GM12878 (cell line): ENCODE data around the gene HDAC7. TPM values are rescaled to one million over a fixed set of nuclear protein-coding genes. Genes with fewer than 3 reads are reported as not detected.

Experiments
- ATAC-seq: fragments of 200-7000 bp; cut with Tn5 transposase; 3 replicates; pipeline ENCODE4 v1.9.1; 2020; ENCODE audit warnings: mild to moderate bottlenecking, moderate library complexity
- BruUV-seq: library from RNA; stranded (reverse); fragments of 400-500 nt; replicated peaks from 2 replicates; lab custom pipeline; 2021; lab: Mats Ljungman, UMichigan
- CTCF ChIA-PET: fragments of 300-600 bp; sonication (Branson Sonifier 250); formaldehyde crosslinking; extraction: SDS; loops from one replicate; lab custom pipeline; 2021; ENCODE audit warnings: inconsistent platforms; lab: Yijun Ruan, JAX
- POLR2A ChIA-PET: fragments of 350-600 bp; formaldehyde crosslinking; extraction: SDS; loops from one replicate; lab custom pipeline; 2021; ENCODE audit warnings: inconsistent platforms; lab: Charles Lee
- RAD21 ChIA-PET: fragments of 300-600 bp; sonication (Branson Sonifier 250); formaldehyde crosslinking; loops from one replicate; lab custom pipeline; 2023; ENCODE audit warnings: antibody characterized with exemption; ENCODE audit not compliant: unreplicated experiment; lab: Charles Lee
- SMC1A ChIA-PET: fragments of 300-600 bp; sonication (Branson Sonifier 250); formaldehyde crosslinking; loops from one replicate; lab custom pipeline; 2023; ENCODE audit not compliant: unreplicated experiment, uncharacterized antibody; lab: Charles Lee
- DNase-seq: peaks from one replicate; pipeline ENCODE4 v3.0.0-alpha.2; 2011; ENCODE audit warnings: low read depth, low spot score
- FAIRE-seq: peaks from 3 replicates; lab custom pipeline; 2011; peaks lifted over from hg19 to GRCh38; lab: Jason Lieb, UNC
- H2AFZ ChIP-seq: 2 replicates; pipeline ENCODE4 v1.6.0; 2011; ENCODE audit warnings: low read depth, low read length, control low read depth; ENCODE audit not compliant: control insufficient read depth
- H3K27ac ChIP-seq: 2 replicates; pipeline ENCODE4 v1.5.1; 2011; ENCODE audit warnings: control low read depth; ENCODE audit not compliant: control insufficient read depth, insufficient read depth
- H3K27me3 ChIP-seq, 2 experiments: replicated peaks in 1 of 2; 2 replicates each; pipeline versions ENCODE4 v1.6.0 to v1.6.1; 2011; ENCODE audit warnings: low read length in 1 of 2; ENCODE audit not compliant: control insufficient read depth in 2 of 2, insufficient read depth in 2 of 2
- H3K36me3 ChIP-seq, 2 experiments: 2 replicates each; pipeline ENCODE4 v1.5.1; 2011; ENCODE audit warnings: low read length in 1 of 2; ENCODE audit not compliant: control insufficient read depth in 2 of 2, insufficient read depth in 2 of 2
- H3K4me1 ChIP-seq: 2 replicates; pipeline ENCODE4 v1.6.1; 2011; ENCODE audit warnings: mild to moderate bottlenecking, low read length, moderate library complexity, mixed read lengths; ENCODE audit not compliant: control insufficient read depth, insufficient read depth
- H3K4me2 ChIP-seq: 2 replicates; pipeline ENCODE4 v1.6.0; 2011; ENCODE audit warnings: control low read depth; ENCODE audit not compliant: control insufficient read depth, insufficient read depth
- H3K4me3 ChIP-seq: fragments of 200-600 bp; sonication (generic); 2 replicates; pipeline ENCODE4 v1.5.1; 2016
- H3K79me2 ChIP-seq: 2 replicates; pipeline ENCODE4 v1.6.0; 2011; ENCODE audit warnings: low read length; ENCODE audit not compliant: control insufficient read depth, insufficient read depth
- H3K9ac ChIP-seq: 2 replicates; pipeline ENCODE4 v1.8.0; 2011; ENCODE audit warnings: low read length, control low read depth, mixed read lengths; ENCODE audit not compliant: control insufficient read depth, insufficient read depth
- H3K9me3 ChIP-seq: replicated peaks from 3 replicates; pipeline ENCODE4 v1.5.1; 2011; ENCODE audit warnings: mild to moderate bottlenecking, low read length; ENCODE audit not compliant: control insufficient read depth, insufficient read depth
- H4K20me1 ChIP-seq: 2 replicates; pipeline ENCODE4 v1.6.0; 2011; ENCODE audit not compliant: control insufficient read depth, insufficient read depth
- BCLAF1 ChIP-seq: fragments of 450-650 bp; IDR thresholded peaks from 2 replicates; pipeline ENCODE4 v1.6.1; 2017; ENCODE audit warnings: antibody characterized with exemption, mild to moderate bottlenecking, moderate library complexity
- GATAD2B ChIP-seq: fragments of 450-650 bp; conservative IDR thresholded peaks from 2 replicates; pipeline ENCODE4 v1.6.1; 2017; ENCODE audit warnings: low read depth, mild to moderate bottlenecking, moderate library complexity
- IRF4 ChIP-seq: IDR thresholded peaks from 2 replicates; pipeline ENCODE4 v1.6.1; 2011; ENCODE audit warnings: low read depth, low read length
- MXI1 ChIP-seq: fragments of 150-350 bp; IDR thresholded peaks from 2 replicates; pipeline ENCODE4 v1.6.1; 2011; ENCODE audit warnings: low read depth, mild to moderate bottlenecking, inconsistent platforms, low read length, improper control_type of control experiment
- NFXL1 ChIP-seq: fragments of 450-650 bp; IDR thresholded peaks from 2 replicates; pipeline ENCODE4 v1.6.1; 2017; ENCODE audit warnings: antibody characterized with exemption, mild to moderate bottlenecking, borderline replicate concordance
- NFYA ChIP-seq: IDR thresholded peaks from 2 replicates; pipeline ENCODE4 v1.6.1; 2011; ENCODE audit warnings: low read depth, mild to moderate bottlenecking, low read length, improper control_type of control experiment, borderline replicate concordance
- PAX8 ChIP-seq: fragments of 450-650 bp; IDR thresholded peaks from 2 replicates; pipeline ENCODE4 v1.6.1; 2017; ENCODE audit warnings: mild to moderate bottlenecking, moderate library complexity
- PBX3 ChIP-seq: IDR thresholded peaks from 2 replicates; pipeline ENCODE4 v1.6.1; 2011; ENCODE audit warnings: mild to moderate bottlenecking, low read depth, low read length, moderate library complexity; ENCODE audit not compliant: insufficient replicate concordance
- PML ChIP-seq: IDR thresholded peaks from 2 replicates; pipeline ENCODE4 v1.6.1; 2012; ENCODE audit warnings: low read length, inconsistent platforms
- POLR2AphosphoS2 ChIP-seq: IDR thresholded peaks from 2 replicates; pipeline ENCODE4 v1.6.1; 2011; ENCODE audit warnings: low read depth, mild to moderate bottlenecking, low read length, improper control_type of control experiment, moderate library complexity
- RBBP5 ChIP-seq: fragments of 200-600 bp; sonication (generic); conservative IDR thresholded peaks from 2 replicates; pipeline ENCODE4 v1.6.1; 2016
- SIN3A ChIP-seq: IDR thresholded peaks from 2 replicates; pipeline ENCODE4 v1.6.1; 2012; ENCODE audit warnings: low read depth, low read length, improper control_type of control experiment
- SKIL ChIP-seq: fragments of 450-650 bp; IDR thresholded peaks from 2 replicates; pipeline ENCODE4 v1.6.1; 2017; ENCODE audit warnings: mild to moderate bottlenecking, low read depth, inconsistent platforms; ENCODE audit not compliant: poor library complexity, severe bottlenecking
- SREBF1 ChIP-seq: IDR thresholded peaks from 2 replicates; pipeline ENCODE4 v1.6.1; 2012; ENCODE audit warnings: mild to moderate bottlenecking, low read length
- SREBF2 ChIP-seq: IDR thresholded peaks from 2 replicates; pipeline ENCODE4 v1.6.1; 2012; ENCODE audit warnings: mild to moderate bottlenecking, low read length
- WRNIP1 ChIP-seq: IDR thresholded peaks from 2 replicates; pipeline ENCODE4 v1.6.1; 2011; ENCODE audit warnings: low read depth, low read length, improper control_type of control experiment, borderline replicate concordance
- ZNF207 ChIP-seq: fragments of 450-650 bp; IDR thresholded peaks from 2 replicates; pipeline ENCODE4 v1.6.1; 2014; ENCODE audit warnings: antibody characterized with exemption, mild to moderate bottlenecking, borderline replicate concordance
- WGBS: methylation state at CpG from one replicate; pipeline ENCODE4 v1.1.6; 2016; ENCODE audit warnings: low lambda C conversion rate; ENCODE audit not compliant: insufficient replicate concordance, insufficient coverage; ENCODE audit errors: missing lambda C conversion rate; 5-methylcytosine and 5-hydroxymethylcytosine counted together
- in situ Hi-C: fragments of 300-500 bp; cut with MboI; formaldehyde crosslinking; loops from 9 replicates; pipeline ENCODE4 v1.14.3; 2018; ENCODE audit warnings: mixed read lengths
- intact Hi-C: fragments of 100-400 bp; cut with micrococcal nuclease; formaldehyde crosslinking; loops from one replicate; pipeline ENCODE4 v1.14.2; 2022; ENCODE audit not compliant: unreplicated experiment
- polyA plus RNA-seq, 11 experiments: library from polyadenylated mRNA; depleted of rRNA in 4 of 11; unstranded in 6 of 11; stranded (reverse) in 5 of 11; fragments of >200 nt; fragmentation: Nextera tagmentation in 4 of 11; fragmentation: Illumina TruSeq in 1 of 11; extraction: Ambion mirVana in 4 of 11; extraction: Trizol in 1 of 11; gene quantifications; 1 replicate in 1 of 11; 2 replicates in 10 of 11; pipeline versions ENCODE4 v1.2.1 to v1.2.3, GENCODE V29; 2011 to 2016; ENCODE audit warnings: inconsistent platforms in 2 of 11, missing spikeins in 2 of 11, low read depth in 1 of 11
- total RNA-seq, 4 experiments: library from RNA; depleted of rRNA in 3 of 4; stranded (reverse); fragments of >200 nt in 3 of 4; fragmentation: Illumina TruSeq in 1 of 4; extraction: Trizol in 1 of 4; gene quantifications; 2 replicates each; pipeline versions ENCODE4 v1.2.1 to v1.2.3, GENCODE V29; 2013 to 2021
- TF ChIP-seq, protein P1 (sequence below): IDR thresholded peaks from 2 replicates; pipeline ENCODE4 v1.6.1; 2012; ENCODE audit warnings: low read depth, low read length, improper control_type of control experiment

The HDAC7 gene
- total and polyA plus RNA-seq, 10 of the 15 experiments (the other 5 are each of a cell fraction or from before 2014, with no cell fraction given) = 0.47 to 18.3 (median 5.4) TPM

GRCh38 chr12:47736216-47736615 is 83.5 kb downstream of the HDAC7 start (continued):
- TF ChIP-seq RBBP5 (no peak), SREBF1 (no peak)

DNA sequence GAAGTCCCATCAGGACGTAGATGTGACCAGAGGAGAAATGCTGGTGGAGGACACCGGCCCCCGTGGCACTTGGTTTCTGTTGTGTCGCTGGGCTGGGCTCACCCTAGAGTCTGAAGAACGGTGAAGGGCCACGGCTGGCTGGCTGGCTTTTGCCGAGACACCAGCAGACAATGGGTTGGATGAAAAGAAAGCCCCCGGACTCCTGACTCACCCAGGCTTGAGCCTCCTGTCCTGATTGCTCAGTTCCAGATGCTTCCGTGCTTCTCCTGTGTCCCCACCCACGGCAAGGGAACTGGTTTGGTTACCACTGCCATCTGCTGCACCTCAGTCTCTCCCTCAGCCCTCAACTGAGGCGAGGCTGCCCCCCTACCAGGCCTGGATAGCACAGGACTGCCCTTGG is 84.1 kb downstream of the HDAC7 start:
- ChIA-PET SMC1A (interaction anchor here (1.3 to 1.5 kb wide), 3 partner anchors 11 to 32 kb away, joined by 3 to 5 read pairs (median 4); partner anchors contain the start of gene ENDOU), POLR2A (interaction anchor here (1.1 kb wide), 1 partner anchor 26 kb away, joined by 3 read pairs; no protein-coding TSS in a partner anchor), CTCF (interaction anchor here (0.6 to 4.6 kb wide), 3 partner anchors 20 to 41 kb away, joined by 3 to 34 read pairs (median 10); no protein-coding TSS in a partner anchor), RAD21 (interaction anchor here (1.3 to 1.8 kb wide), 2 partner anchors 27 to 31 kb away, joined by 3 to 8 read pairs; no protein-coding TSS in a partner anchor)
- WGBS = 55% methylated on average over 10 of the region's 11 CpGs
- intact Hi-C loops (no loop called here), in situ Hi-C loops (no loop called here)
- no peak for ATAC-seq
- Histone ChIP-seq H2AFZ (no peak overlapping the region), H3K4me1 (peaks cover 14% of the 10 kb centered on the region), H3K27ac (no peak overlapping the region), H3K79me2 (no peaks in the 10 kb centered on the region), H3K9me3 (no peaks in the 10 kb centered on the region), H3K4me3 (no peak overlapping the region), H4K20me1 (no peaks in the 10 kb centered on the region), H3K36me3 (no peaks in the 10 kb centered on the region), H3K9ac (no peak overlapping the region), H3K27me3 (no peaks in the 10 kb centered on the region), H3K4me2 (no peak overlapping the region)
- BruUV-seq = no TSS peak
- no peak for DNase-seq
- FAIRE-seq = no peak
- TF ChIP-seq WRNIP1 = no peak
- no peak for TF ChIP-seq SIN3A
- no peak for TF ChIP-seq SREBF2
- TF ChIP-seq SKIL = no peak
- no peak for TF ChIP-seq PML
- TF ChIP-seq POLR2AphosphoS2 = no peak
- TF ChIP-seq, protein P1, sequence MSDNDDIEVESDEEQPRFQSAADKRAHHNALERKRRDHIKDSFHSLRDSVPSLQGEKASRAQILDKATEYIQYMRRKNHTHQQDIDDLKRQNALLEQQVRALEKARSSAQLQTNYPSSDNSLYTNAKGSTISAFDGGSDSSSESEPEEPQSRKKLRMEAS = no peak
- TF ChIP-seq NFXL1 = no peak
- TF ChIP-seq NFYA = no peak
- no peak for TF ChIP-seq PAX8
- TF ChIP-seq IRF4 = no peak
- no peak for TF ChIP-seq PBX3
- no peak for TF ChIP-seq ZNF207
- no peak for TF ChIP-seq GATAD2B
- no peak for TF ChIP-seq MXI1
- TF ChIP-seq BCLAF1 = no peak
